IPS-18c (cell line): Measurements from ENCODE around the gene NCKAP5.

ENCODE experiments used
- H3K4me3 ChIP-seq: 2 replicates; pipeline ENCODE4 v1.7.0; 2013; ENCODE audit warnings: low read depth, mild to moderate bottlenecking, low read length, moderate library complexity; ENCODE audit not compliant: insufficient read depth
- H3K9me3 ChIP-seq: one replicate; pipeline ENCODE4 v1.6.1; 2013; ENCODE audit warnings: mild to moderate bottlenecking, low read length, moderate library complexity; ENCODE audit not compliant: control insufficient read depth, insufficient read depth

Gene NCKAP5

DNA sequence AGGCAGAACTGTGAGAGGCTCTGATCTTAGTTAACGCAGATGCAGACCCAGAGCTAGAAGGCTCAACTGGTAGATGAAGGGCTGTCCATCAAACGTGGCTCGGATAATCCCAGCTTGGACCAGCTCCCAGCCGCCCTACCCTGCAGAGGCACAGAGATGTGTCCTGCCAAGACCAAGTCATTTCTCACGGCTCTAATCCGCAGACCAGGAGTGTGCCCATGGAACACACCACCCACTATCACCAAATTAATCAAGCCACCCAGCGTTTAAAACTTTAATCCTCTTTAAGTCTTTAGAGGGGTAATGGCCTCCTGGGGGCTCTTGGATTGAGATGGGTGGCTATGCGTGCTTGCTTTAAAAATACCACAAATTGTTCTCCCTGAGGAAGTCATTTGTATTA lies 915.8 kb downstream of the NCKAP5 start:
- Histone ChIP-seq H3K9me3 (no peaks in the 10 kb centered on the region), H3K4me3 (no peak overlapping the region)

- Histone ChIP-seq H3K9me3 (no peaks in the 10 kb centered on the region), H3K4me3 (no peak overlapping the region)
Observed at GRCh38 chr2:132651115-132652045, 916.9 kb downstream of the NCKAP5 start.

GRCh38 chr2:132646540-132647108 lies 921.6 kb downstream of the NCKAP5 start:
- no peaks in the 10 kb centered on the region for H3K9me3 ChIP-seq
- no peak overlapping the region for H3K4me3 ChIP-seq

DNA sequence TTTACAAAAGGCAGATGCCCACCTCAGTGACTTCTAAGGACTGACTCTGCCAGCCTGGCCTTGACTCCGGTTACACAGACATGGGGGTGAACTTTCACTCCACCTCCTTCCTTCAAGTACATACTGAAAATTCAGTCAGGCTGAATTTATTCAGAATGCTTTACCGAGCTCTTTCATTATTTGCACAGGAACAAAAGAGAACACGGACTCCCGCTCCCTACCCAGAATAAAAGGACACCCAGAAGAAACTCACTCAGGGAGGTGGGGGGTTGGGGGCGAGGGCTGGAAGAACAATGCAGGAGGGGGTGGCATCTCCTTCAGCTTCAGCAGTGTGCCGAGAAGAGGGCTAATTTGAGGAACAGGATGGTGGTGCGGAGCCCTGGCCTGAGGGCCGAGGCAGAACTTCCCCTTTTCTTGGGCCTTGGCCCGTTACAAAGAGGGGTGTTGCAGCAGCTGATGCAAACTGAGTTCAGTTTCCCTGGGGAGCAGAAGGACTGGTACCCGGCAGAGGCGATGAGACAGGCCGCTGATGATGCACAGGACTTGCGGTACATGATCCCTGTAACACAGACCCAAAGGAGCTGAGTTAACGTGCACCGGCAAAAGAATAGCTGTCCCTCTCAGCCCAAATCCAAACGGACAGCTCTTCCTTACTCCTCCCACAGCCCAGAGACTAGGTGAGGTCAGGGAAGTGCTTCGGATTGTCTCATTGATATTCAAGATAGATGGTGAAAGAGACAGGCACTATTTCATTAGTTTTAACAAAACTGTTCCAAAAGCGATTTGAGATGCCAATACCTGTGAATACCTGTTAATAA lies 922.3 kb downstream of the NCKAP5 start:
- H3K9me3 ChIP-seq = no peaks in the 10 kb centered on the region
- no peak overlapping the region for H3K4me3 ChIP-seq

DNA sequence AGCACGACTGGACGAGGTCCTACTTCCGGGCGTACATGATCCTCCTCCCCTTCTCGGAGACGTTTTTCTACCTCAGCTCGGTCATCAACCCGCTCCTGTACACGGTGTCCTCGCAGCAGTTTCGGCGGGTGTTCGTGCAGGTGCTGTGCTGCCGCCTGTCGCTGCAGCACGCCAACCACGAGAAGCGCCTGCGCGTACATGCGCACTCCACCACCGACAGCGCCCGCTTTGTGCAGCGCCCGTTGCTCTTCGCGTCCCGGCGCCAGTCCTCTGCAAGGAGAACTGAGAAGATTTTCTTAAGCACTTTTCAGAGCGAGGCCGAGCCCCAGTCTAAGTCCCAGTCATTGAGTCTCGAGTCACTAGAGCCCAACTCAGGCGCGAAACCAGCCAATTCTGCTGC lies 923.1 kb downstream of the NCKAP5 start:
- Histone ChIP-seq H3K4me3 (no peak overlapping the region), H3K9me3 (no peaks in the 10 kb centered on the region)

DNA sequence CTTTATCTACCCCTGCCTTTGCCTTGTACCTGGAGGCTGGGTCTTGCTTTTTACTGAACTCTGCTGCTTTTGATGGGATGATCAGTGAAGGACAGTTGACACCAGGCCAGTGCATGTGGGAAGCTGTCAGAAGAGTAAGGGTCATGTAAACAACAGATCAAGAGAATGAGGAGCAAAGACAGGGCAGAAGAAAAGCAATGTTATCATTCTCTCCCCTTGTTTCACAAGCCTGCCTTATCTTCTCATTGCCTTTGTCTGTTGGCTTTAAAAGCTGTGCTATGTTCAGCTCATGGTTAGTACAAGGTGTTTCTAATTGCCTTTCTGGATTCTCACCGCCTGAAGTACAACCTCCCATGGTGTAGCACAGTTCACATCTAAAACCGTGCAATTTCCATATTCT lies 925.8 kb downstream of the NCKAP5 start:
- no peaks in the 10 kb centered on the region for H3K9me3 ChIP-seq

GRCh38 chr2:132641819-132642218 lies 926.4 kb downstream of the NCKAP5 start:
- Histone ChIP-seq H3K4me3 (no peak overlapping the region), H3K9me3 (no peaks in the 10 kb centered on the region)

More for the DNA sequence above, 925.8 kb downstream of the NCKAP5 start:
- H3K4me3 ChIP-seq = no peak overlapping the region

GRCh38 chr2:132640116-132640515 lies 928.1 kb downstream of the NCKAP5 start:
- no peak overlapping the region for H3K4me3 ChIP-seq

DNA sequence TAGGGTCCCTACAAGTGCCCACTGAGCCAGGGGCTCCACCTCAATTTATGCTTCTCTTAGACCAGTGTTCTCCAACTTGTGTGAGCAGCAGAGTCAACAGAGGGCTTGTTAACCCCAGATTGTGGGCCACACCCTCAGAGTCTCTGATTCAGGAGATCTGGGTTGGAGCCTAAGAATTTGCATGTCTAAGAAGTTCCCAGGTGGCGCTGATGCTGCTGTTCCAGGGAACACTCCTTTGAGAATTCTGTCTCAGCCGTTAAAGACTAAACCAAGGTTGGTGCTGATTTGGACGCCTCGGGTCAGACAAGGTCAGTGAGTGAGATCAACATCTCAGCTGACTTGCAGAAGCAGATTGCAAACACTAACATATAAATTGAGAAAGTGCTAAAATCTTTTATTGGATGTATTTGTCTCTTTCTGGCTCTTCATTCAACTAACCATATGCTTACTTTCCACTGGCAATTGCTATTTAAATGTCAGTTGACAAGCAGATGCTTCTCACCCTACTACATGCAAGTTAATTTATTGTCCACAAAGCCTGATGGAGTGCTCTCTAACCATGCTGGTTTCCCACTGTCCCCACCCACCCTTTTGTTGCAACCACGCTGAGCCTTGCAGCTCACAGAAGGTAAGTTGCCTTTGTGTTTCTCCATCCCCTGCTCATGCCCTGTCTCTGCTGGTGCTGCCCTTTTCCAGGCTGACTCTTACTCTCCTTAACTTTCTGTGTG lies 929.8 kb downstream of the NCKAP5 start:
- Histone ChIP-seq H3K9me3 (no peaks in the 10 kb centered on the region), H3K4me3 (no peak overlapping the region)

More at GRCh38 chr2:132640116-132640515, 928.1 kb downstream of the NCKAP5 start:
- H3K9me3 ChIP-seq = no peaks in the 10 kb centered on the region

DNA sequence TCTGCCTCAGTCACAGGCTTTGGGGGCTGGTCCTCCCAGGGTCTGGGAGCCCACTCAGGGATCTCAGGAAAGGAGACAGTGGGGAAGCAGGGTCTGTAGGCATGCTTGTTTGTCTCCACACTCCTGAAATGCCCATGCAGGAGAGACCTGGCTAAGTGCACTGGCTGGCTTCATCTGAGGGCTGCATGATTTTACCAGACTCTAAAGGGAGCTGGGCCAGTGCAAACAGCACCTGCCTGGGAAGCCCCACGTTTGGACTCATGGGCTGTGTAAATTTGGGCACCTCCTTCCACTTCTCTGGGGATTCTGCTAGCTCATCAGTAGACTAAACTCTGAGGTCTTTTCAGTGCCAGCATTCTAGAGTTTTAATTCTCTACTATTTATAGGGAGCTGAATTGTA lies 931.9 kb downstream of the NCKAP5 start:
- no peaks in the 10 kb centered on the region for H3K9me3 ChIP-seq
- no peak overlapping the region for H3K4me3 ChIP-seq

DNA sequence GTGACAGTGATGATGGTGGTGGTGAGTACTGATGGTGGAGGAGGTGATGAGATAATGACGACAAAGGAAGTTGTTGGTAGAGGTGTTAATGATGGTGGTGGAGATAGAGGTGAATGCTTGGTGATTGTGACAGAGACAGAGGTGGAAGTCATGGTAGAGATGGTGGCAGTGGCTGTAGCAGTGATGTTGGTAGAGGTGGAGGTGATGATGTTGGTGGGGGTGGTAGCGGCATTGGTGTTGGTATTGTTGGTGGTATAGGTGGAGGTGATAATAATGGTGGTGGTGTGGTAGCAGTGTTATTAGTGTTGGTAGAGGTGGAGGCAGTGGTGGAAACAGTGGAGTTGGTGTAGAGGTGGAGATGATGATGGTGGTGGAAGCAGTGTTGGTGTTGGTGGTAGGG lies 934.6 kb downstream of the NCKAP5 start:
- Histone ChIP-seq H3K9me3 (no peaks in the 10 kb centered on the region), H3K4me3 (no peak overlapping the region)

GRCh38 chr2:132632000-132632649 lies 936.1 kb downstream of the NCKAP5 start:
- Histone ChIP-seq H3K9me3 (no peaks in the 10 kb centered on the region), H3K4me3 (no peak overlapping the region)

DNA sequence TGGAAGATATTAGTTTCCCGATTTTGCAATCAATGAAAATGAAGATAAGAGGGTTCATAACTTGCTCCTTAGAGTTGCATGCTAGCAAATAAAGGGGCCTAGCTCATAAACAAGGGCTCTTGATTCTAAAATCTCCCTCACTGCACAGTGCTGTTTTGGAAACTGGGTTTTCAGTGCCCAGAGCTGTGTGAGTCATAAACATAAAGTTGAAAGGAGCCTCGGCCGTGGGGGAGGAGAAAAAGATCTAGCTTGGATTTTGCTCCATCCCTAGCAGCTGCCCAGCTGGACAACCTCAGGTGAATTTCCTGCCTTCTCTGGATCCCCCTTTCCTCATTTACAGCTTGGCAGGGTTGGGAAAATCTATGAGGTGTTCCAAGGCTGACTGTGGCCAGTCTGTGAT lies 940.7 kb downstream of the NCKAP5 start:
- H3K4me3 ChIP-seq = no peak overlapping the region
- H3K9me3 ChIP-seq = no peaks in the 10 kb centered on the region

GRCh38 chr2:132623096-132623839 lies 945.0 kb downstream of the NCKAP5 start:
- H3K9me3 ChIP-seq = no peaks in the 10 kb centered on the region
- no peak overlapping the region for H3K4me3 ChIP-seq
